Measurements from ENCODE around the gene ZNF853. TPM values are rescaled to one million over a fixed set of nuclear protein-coding genes. Genes with fewer than 3 reads are reported as not detected.

The ZNF853 gene
- polyA plus RNA-seq, 3 donors, result 14.7 to 19.7 (median 17.6) TPM

GRCh38 chr7:6589829-6590644 lies 25.4 kb upstream of the ZNF853 start, which contains the start of gene INTS15:
TSS of gene INTS15 (plus strand) at chr7:6590021. CDS start at chr7:6590284, 263 bp downstream.
- peak; percentile 83 for DNase-seq

DNA sequence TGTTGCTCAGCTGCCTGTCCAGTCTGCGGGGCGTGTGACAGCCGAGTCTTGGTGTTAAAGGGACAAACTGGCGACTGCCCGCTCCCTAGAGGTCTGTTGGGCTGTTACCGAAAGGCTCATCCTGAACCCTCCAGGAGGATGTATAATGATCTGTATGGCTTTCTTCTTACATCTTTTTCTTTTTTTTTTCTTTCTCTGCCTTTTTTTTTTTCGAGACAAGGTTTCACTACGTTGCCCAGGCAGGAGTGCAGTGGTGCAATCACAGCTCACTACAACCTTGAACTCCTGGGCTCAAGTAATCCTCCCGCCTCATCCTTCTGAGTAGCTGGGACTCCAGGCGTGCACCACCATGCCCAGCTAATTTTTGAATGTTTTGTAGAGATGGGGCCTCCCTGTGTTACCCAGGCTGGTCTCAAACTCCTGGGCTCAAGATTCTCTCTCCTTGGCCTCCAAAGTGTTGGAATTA lies 24.7 kb upstream of the ZNF853 start:
- no peak for DNase-seq

- DNase-seq, result no peak
Observed at GRCh38 chr7:6600093-6600492, 15.3 kb upstream of the ZNF853 start.

GRCh38 chr7:6604458-6604857 lies 11.0 kb upstream of the ZNF853 start:
- no peak for DNase-seq

DNA sequence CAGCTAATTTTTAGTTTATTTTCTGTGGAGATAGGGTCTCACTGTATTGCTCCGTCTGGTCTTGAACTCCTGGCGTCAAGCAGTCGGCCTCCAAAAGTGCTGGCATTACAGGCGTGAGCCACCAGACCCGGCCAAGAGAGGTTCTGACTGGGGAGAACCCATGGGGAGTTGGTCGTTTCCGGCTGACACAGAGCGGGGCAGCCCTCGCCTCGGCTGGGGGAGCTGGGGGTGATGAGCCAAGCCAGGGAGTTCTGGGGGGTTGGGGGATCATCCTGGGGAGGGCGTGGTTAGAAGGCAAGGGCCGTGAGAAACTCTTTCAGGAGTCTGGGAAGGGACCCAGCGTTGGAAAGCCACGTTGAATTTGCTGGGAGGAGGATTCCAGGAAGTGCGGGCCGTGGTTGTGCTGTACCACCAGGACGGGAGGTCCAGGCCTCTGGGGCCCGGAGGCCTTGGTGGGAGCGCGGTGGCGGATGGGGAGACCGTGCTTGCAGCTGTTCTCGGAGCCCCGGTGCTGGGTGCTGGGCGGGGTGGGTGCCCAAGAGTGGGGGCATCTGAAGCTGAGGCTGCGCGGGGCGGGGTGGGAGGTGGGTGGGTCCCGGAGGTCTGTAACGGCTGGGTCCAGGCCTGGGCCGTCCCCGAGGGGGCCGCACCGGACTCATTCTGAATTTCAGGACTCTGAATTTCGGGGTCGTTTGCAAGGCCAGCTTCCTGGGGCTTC lies 8.4 kb upstream of the ZNF853 start:
- no peak for DNase-seq

GRCh38 chr7:6607651-6608051 lies 7.8 kb upstream of the ZNF853 start:
- DNase-seq, result no peak

- DNase-seq, result no peak
Observed at GRCh38 chr7:6608081-6608480, 7.3 kb upstream of the ZNF853 start.

GRCh38 chr7:6608794-6609193 lies 6.6 kb upstream of the ZNF853 start:
- no peak for DNase-seq

GRCh38 chr7:6612819-6613218 lies 2.6 kb upstream of the ZNF853 start:
- no peak for DNase-seq

DNA sequence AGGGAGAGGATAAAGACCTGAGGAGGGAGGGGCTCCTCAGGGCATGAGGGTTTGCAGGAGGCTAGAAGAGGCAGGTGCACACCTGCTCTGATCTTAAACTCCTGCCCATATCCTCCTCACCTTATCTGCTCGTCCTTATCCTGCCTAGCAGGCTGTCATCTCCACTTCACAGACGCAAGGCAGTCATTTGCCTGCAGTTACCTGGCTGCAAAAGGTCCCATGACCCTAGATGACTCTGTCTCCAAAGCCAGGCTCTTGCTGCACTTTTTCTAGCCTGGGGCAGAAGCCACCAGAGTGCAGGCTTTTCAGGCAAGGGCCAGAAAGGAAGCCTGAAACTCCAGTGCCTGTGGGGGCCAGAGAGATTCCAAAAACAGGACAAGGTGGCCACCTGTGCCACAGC lies 1.7 kb upstream of the ZNF853 start:
- DNase-seq, result no peak

DNA sequence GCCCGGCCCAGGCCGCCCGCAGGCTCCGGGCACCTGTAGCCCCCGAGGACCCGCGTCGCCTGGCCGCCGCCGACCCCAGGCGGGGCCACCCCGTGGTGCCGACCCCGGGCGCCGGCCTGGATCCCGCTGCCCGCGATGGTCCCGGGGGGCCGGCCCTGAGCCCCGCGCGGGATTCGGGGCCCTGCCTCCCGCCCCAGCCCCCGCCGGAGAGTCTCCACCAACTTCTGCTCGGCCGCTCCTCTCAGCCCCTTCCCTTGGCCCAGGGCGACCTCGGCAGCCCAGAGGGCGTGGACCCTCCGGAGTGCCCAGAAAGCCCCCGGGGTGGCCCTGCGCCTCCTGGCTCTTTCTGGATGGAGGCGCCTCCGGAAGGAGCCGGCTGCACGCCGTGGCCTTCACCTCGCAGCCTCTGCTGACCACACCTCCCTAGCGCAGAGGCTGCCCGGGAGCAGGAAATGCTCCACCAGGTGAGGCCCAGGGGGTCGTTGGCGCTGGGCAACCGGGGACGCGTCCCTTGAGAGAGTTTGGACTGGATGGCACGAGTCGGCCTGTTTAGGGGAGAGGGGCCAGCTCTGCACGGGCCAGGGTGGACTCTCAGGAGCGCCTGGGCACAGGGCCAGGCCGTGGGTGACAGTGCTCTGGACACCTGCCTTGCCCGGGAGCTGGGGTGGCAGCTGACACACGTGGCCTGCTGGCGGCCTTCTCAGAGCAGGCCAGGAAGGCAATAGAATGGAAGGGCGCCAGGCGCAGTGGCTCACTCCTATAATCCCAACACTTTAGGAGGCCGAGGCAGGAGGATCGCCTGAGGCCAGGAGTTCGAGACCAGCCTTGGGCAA lies 529 bp downstream of the ZNF853 start:
- DNase-seq, result no peak

DNA sequence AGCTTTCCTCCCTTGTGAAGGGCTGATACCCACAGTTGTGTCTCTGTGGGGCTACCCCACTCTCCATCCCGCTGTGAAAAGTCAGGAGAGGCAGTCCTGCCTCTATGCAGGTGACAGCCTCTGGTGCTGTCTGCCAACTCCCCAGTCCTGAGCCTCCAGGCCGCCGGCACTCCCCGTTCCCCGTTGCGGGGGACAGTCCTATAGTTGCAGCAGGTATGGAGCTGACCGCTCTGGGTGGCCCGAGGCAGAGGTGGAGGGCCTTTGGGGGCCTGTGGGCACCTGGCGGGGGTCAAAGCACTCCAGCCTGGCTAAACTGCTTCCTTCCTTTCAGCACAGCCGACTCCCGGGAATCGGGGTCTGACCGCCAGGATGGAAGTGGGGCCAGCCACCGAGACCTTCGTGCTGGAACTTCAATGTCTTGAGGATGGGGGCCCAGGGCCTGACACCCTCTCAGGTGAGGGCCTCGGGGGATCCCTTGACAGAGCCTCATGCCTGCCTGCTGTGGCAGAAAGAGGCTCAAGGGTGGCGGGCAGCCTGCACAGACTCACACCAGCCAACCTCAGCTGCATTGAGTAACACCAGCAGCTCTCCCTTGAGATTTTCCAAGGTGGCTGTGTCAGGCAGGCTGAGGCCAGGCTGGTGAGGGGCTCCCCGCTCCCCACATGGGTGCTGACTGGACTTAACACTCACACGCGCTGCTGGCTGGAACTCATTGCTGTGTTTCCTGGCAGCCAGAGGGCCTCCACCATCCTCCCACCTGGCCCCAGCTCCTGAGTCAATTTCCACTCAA lies 1.6 kb downstream of the ZNF853 start:
- DNase-seq, result no peak

GRCh38 chr7:6618621-6619020 lies 3.2 kb downstream of the ZNF853 start:
- DNase-seq, result no peak

DNA sequence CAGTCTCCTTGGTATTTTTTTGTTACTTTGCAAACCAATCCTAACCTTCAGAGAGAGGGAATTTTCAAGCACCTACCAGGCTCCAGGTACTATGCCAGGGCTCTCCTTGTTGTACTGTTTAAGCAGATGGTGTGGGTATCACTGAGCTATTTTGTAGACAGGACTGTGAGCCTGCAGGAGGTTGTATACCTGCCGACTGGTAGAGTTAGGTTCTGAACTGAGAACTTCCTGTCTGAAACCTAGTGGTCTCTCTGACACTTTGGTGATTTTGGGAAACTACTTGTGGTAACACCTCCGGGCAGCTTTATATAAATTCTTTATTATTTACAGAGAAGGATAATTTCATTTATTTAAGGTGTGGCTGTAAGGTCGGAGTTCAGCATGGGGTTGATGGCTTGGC lies 4.6 kb downstream of the ZNF853 start:
- no peak for DNase-seq

- no peak for DNase-seq
Observed at GRCh38 chr7:6621195-6622133, 6.1 kb downstream of the ZNF853 start.

DNA sequence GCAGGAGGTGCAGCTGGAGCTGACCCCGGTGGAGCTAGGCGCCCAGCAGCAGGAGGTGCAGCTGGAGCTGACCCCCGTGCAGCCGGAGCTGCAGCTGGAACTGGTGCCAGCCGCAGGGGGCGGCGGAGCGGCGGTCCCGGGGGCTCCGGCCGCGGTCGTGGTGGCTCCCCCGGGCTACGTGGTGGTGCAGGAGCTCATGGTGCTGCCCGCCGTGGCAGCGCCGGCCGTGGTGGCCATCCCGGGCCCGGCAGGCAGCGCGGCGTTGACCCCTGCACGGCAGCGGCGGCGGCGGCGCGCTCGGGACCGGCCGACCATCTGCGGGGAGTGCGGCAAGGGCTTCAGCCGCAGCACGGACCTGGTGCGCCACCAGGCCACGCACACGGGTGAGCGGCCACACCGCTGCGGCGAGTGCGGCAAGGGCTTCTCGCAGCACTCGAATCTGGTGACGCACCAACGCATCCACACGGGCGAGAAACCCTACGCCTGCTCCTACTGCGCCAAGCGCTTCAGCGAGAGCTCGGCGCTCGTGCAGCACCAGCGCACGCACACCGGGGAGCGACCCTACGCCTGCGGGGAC lies 6.8 kb downstream of the ZNF853 start:
- no peak for DNase-seq

DNA sequence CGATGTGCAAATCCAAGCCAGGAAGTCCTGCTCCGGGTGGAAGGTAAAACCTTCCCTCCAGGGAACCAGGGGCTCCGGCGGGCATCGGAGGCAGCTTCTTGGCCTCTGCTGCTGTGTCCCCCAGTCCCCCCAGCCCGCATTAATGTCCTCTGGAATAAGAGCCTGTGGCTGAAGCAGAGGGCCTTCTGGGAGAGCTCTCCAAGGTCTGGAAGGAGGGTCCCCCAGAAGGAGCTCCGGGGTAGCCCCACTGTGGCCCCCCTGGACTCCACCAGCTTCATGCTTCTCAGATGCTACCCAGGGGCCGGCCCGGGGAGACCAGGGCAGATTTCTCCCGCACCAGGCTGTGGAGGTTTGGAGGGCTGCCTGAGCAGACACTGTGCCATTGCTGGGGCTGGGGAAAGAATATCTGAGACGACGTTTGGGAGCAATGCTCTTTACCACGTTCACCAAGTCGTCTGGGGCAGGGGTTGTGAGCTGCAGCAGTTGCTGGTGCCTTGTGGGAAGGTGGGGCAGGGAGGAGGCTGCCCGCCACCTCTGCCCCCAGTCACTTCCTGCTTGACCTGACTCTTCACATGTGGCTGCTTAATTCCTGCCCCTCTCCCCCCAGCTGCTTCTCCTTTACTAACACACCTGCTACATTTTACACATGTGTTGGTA lies 8.3 kb downstream of the ZNF853 start:
- DNase-seq, result no peak

GRCh38 chr7:6624246-6624611 lies 8.8 kb downstream of the ZNF853 start:
- DNase-seq, result no peak

- no peak for DNase-seq
Observed at GRCh38 chr7:6628045-6628444, 12.6 kb downstream of the ZNF853 start.
